Stomach (tissue), 9 donors: ENCODE measurements around the gene COIL. TPM values are rescaled to one million over a fixed set of nuclear protein-coding genes. Genes with fewer than 3 reads are reported as not detected.

Experiments
- DNase-seq, 2 donors: peaks; one replicate each; pipeline versions ENCODE4 v3.0.0 to v3.0.0-alpha.2; 2013 to 2019
- H3K27ac ChIP-seq, 5 donors: fragments of 200-600 bp in 4 of 5; sonication (generic) in 4 of 5; one replicate each; pipeline ENCODE4 v1.5.1; 2013 to 2019; ENCODE audit warnings: mild to moderate bottlenecking in 1 of 5, moderate library complexity in 1 of 5
- H3K27me3 ChIP-seq, 3 donors: fragments of 200-600 bp; sonication (generic); one replicate each; pipeline ENCODE4 v1.5.1; 2017 to 2019; ENCODE audit warnings: mixed run types in 1 of 3
- H3K36me3 ChIP-seq, 4 donors: fragments of 200-600 bp; sonication (generic); 1 replicate in 3 of 4; 2 replicates in 1 of 4; pipeline ENCODE4 v1.5.1; 2016 to 2019
- H3K4me1 ChIP-seq, 4 donors: fragments of 200-600 bp; sonication (generic); one replicate each; pipeline ENCODE4 v1.5.1; 2016 to 2019
- H3K4me3 ChIP-seq, 4 donors: fragments of 200-600 bp; sonication (generic) in 3 of 4; one replicate each; pipeline ENCODE4 v1.5.1; 2016 to 2019; ENCODE audit warnings: mild to moderate bottlenecking in 1 of 4
- H3K9me3 ChIP-seq, 4 donors: fragments of 200-600 bp; sonication (generic); one replicate each; pipeline ENCODE4 v1.5.1; 2016 to 2019
- CTCF ChIP-seq, 7 experiments: fragments of 450-650 bp in 4 of 7; fragments of 200-600 bp in 3 of 7; sonication (generic) in 3 of 7; IDR thresholded peaks; one replicate each; pipeline ENCODE4 v1.5.1; 2016 to 2019; ENCODE audit warnings: antibody characterized with exemption in 7 of 7, control low read depth in 2 of 7, mild to moderate bottlenecking in 1 of 7
- EP300 ChIP-seq: sonication (generic); formaldehyde crosslinking; IDR thresholded peaks from one replicate; pipeline ENCODE4 v1.6.1; 2017; ENCODE audit warnings: antibody characterized with exemption
- POLR2A ChIP-seq, 4 donors: fragments of 450-650 bp; IDR thresholded peaks; one replicate each; pipeline ENCODE4 v1.6.1; 2016; ENCODE audit warnings: antibody characterized with exemption in 4 of 4, control low read depth in 2 of 4, mild to moderate bottlenecking in 1 of 4, moderate library complexity in 1 of 4
- POLR2AphosphoS5 ChIP-seq, 3 donors: sonication (generic); formaldehyde crosslinking; IDR thresholded peaks; one replicate each; pipeline ENCODE4 v1.6.1; 2016; ENCODE audit warnings: antibody characterized with exemption in 3 of 3
- WGBS, 5 donors: extraction: QIAGEN DNeasy Blood & Tissue Kit in 3 of 5; methylation state at CpG; one replicate each; pipeline versions ENCODE4 v1.1.5 to v1.1.7; 2013 to 2018; 5-methylcytosine and 5-hydroxymethylcytosine counted together
- intact Hi-C: fragments of 100-400 bp; cut with DNase I; formaldehyde crosslinking; loops from one replicate; pipeline ENCODE4 v1.15.1; 2023; ENCODE audit warnings: low total_unique reads
- polyA plus RNA-seq, 3 donors: library from polyadenylated mRNA; stranded (reverse); fragments of 200-250 nt; gene quantifications; one replicate each; pipeline ENCODE4 v1.2.3, GENCODE V29; 2013
- total RNA-seq, 5 donors: library from RNA; depleted of rRNA; stranded (reverse); fragments of >200 nt; gene quantifications; one replicate each; pipeline versions ENCODE4 v1.1.0 to v1.2.3, GENCODE V29; 2014 to 2016
- donor health status: healthy with polysubstance abuse.
- donor health status: Bipolar disorder and iron deficiency.
- donor health status: healthy.

Gene COIL
- total and polyA plus RNA-seq, 8 donors: 2.3 to 23.1 (median 12.1) TPM

GRCh38 chr17:57001541-57001940 is 40.7 kb upstream of the COIL start:
- no peak for DNase-seq
- peaks cover 0 to 6% (median 2%) of the 10 kb centered on the region in 4 donors for H3K4me1 ChIP-seq
- no peaks in the 10 kb centered on the region for H3K27me3 ChIP-seq
- no peak overlapping the region for H3K4me3 ChIP-seq
- H3K36me3 ChIP-seq: peaks cover 21 to 96% (median 78%) of the 10 kb centered on the region in 4 donors
- intact Hi-C loops: loop anchor here (10.0 kb wide), 1 partner anchor 53 kb away; no protein-coding TSS in a partner anchor
- H3K9me3 ChIP-seq: no peaks in the 10 kb centered on the region
- no peak overlapping the region for H3K27ac ChIP-seq
- TF ChIP-seq CTCF (IDR thresholded peaks at IDR 0.05): no peak
- TF ChIP-seq POLR2AphosphoS5 (IDR thresholded peaks at IDR 0.05): no peak
- TF ChIP-seq EP300: no peak
- no peak for TF ChIP-seq POLR2A (IDR thresholded peaks at IDR 0.05)
- WGBS, 5 donors: 88 to 94% (median 91%) methylated on average over 7 of the region's 7 CpGs

- no peak for DNase-seq
- Histone ChIP-seq H3K27me3 (no peaks in the 10 kb centered on the region), H3K4me1 (peaks cover 0 to 6% (median 0%) of the 10 kb centered on the region in 4 donors), H3K4me3 (no peak overlapping the region), H3K27ac (no peak overlapping the region), H3K36me3 (peaks cover 33 to 97% (median 83%) of the 10 kb centered on the region in 4 donors), H3K9me3 (no peaks in the 10 kb centered on the region)
- intact Hi-C loops: no loop called here
- TF ChIP-seq POLR2AphosphoS5 (IDR thresholded peaks at IDR 0.05): no peak
- no peak for TF ChIP-seq POLR2A (IDR thresholded peaks at IDR 0.05)
- no peak for TF ChIP-seq CTCF (IDR thresholded peaks at IDR 0.05)
- no peak for TF ChIP-seq EP300
- 93 to 99% (median 95%) methylated on average over 2 of the region's 2 CpGs for WGBS, 5 donors
These were observed 36.5 kb upstream of the COIL start for GRCh38 chr17:56997313-56997712.

- no peaks in the 10 kb centered on the region for H3K9me3 ChIP-seq
- no peaks in the 10 kb centered on the region for H3K27me3 ChIP-seq
- H3K36me3 ChIP-seq: peaks cover 30 to 97% (median 83%) of the 10 kb centered on the region in 4 donors
- DNase-seq: peak in 1 of 2 donors; percentile 42
- no peak overlapping the region for H3K4me3 ChIP-seq
- TF ChIP-seq POLR2AphosphoS5 (IDR thresholded peaks at IDR 0.05) (no peak), EP300 (no peak), CTCF (IDR thresholded peaks at IDR 0.05) (no peak)
- 81 to 95% (median 89%) methylated on average over 1 of the region's 1 CpG for WGBS, 5 donors
- H3K4me1 ChIP-seq: peaks cover 0 to 6% (median 0%) of the 10 kb centered on the region in 4 donors
- H3K27ac ChIP-seq: no peak overlapping the region
- intact Hi-C loops: no loop called here
These were observed 34.9 kb upstream of the COIL start for GRCh38 chr17:56995766-56996165.

GRCh38 chr17:56994009-56994792 is 33.4 kb upstream of the COIL start:
- Histone ChIP-seq H3K9me3 (no peaks in the 10 kb centered on the region), H3K27ac (no peak overlapping the region), H3K4me3 (no peak overlapping the region), H3K27me3 (no peaks in the 10 kb centered on the region), H3K36me3 (peaks cover 29 to 96% (median 82%) of the 10 kb centered on the region in 4 donors), H3K4me1 (peaks cover 0 to 6% (median 0%) of the 10 kb centered on the region in 4 donors)
- TF ChIP-seq POLR2AphosphoS5 (IDR thresholded peaks at IDR 0.05): no peak
- TF ChIP-seq EP300: no peak
- no peak for TF ChIP-seq CTCF (IDR thresholded peaks at IDR 0.05)
- no peak for TF ChIP-seq POLR2A (IDR thresholded peaks at IDR 0.05)
- no peak for DNase-seq
- WGBS, 5 donors: 89 to 96% (median 91%) methylated on average over 4 of the region's 4 CpGs
- intact Hi-C loops: no loop called here
